OCI-LY7 (cell line): ENCODE measurements around the gene FMN1.

Source experiments
- EZH2phosphoT487 ChIP-seq: fragments of 200-600 bp; sonication (generic); IDR thresholded peaks from 2 replicates; pipeline ENCODE4 v1.6.1; 2018; ENCODE audit warnings: low read depth, borderline replicate concordance, mild to moderate bottlenecking, mixed run types, antibody characterized with exemption, low read length, moderate library complexity, mixed read lengths
- TF ChIP-seq, protein P1 (sequence below): fragments of 200-600 bp; sonication (generic); conservative IDR thresholded peaks from 2 replicates; pipeline ENCODE4 v1.5.1; 2014; ENCODE audit warnings: mild to moderate bottlenecking, antibody characterized with exemption, low read length, moderate library complexity, mixed read lengths

DNA sequence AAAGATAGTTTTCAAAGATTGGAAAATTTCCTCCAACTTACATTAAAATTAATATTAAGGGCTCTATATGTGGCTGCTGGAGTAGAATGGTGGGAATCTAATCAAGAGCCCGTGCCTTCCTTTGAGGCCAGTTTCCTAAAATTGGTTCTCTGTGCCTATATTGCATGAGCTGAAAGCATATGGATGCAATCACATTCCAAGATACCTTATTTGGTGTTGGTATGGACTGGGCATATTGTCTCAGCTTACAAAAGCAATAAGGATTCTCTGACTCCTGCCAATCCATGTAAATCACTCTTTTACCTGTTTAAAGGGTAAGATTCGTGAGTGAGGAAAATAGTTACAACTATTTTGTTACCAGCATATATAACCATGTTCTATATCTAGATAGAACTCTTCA, 365.1 kb downstream of the FMN1 start:
- TF ChIP-seq, protein P1, sequence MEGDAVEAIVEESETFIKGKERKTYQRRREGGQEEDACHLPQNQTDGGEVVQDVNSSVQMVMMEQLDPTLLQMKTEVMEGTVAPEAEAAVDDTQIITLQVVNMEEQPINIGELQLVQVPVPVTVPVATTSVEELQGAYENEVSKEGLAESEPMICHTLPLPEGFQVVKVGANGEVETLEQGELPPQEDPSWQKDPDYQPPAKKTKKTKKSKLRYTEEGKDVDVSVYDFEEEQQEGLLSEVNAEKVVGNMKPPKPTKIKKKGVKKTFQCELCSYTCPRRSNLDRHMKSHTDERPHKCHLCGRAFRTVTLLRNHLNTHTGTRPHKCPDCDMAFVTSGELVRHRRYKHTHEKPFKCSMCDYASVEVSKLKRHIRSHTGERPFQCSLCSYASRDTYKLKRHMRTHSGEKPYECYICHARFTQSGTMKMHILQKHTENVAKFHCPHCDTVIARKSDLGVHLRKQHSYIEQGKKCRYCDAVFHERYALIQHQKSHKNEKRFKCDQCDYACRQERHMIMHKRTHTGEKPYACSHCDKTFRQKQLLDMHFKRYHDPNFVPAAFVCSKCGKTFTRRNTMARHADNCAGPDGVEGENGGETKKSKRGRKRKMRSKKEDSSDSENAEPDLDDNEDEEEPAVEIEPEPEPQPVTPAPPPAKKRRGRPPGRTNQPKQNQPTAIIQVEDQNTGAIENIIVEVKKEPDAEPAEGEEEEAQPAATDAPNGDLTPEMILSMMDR = no peak
- no peak for TF ChIP-seq EZH2phosphoT487
